Liver (tissue), 3 donors: ENCODE data around the gene GBGT1.

Experiments
- FOXA1 ChIP-seq: IDR thresholded peaks from 2 replicates; pipeline ENCODE4 v1.6.1; 2016; ENCODE audit warnings: antibody characterized with exemption
- FOXA2 ChIP-seq: IDR thresholded peaks from 2 replicates; pipeline ENCODE4 v1.6.1; 2016; ENCODE audit warnings: antibody characterized with exemption
- JUND ChIP-seq, 2 donors: IDR thresholded peaks; 2 replicates each; pipeline ENCODE4 v1.6.1; 2016; ENCODE audit warnings: antibody characterized with exemption in 2 of 2
- RAD21 ChIP-seq, 2 donors: IDR thresholded peaks; 2 replicates each; pipeline ENCODE4 v1.6.1; 2016; ENCODE audit warnings: antibody characterized with exemption in 2 of 2, mild to moderate bottlenecking in 2 of 2
- SP1 ChIP-seq: IDR thresholded peaks from 2 replicates; pipeline ENCODE4 v1.6.1; 2018; ENCODE audit warnings: antibody characterized with exemption, mild to moderate bottlenecking
- TAF1 ChIP-seq: conservative IDR thresholded peaks from 2 replicates; pipeline ENCODE4 v1.6.1; 2016; ENCODE audit warnings: antibody characterized with exemption, mild to moderate bottlenecking
- YY1 ChIP-seq: IDR thresholded peaks from 2 replicates; pipeline ENCODE4 v1.6.1; 2016; ENCODE audit warnings: antibody characterized with exemption, mild to moderate bottlenecking
- TF ChIP-seq, protein P1 (sequence below): fragments of 150-350 bp; IDR thresholded peaks from 2 replicates; pipeline ENCODE4 v1.5.1; 2017; ENCODE audit warnings: improper control_type of control experiment, low read depth, low read length; ENCODE audit not compliant: missing input control
- TF ChIP-seq, protein P2 (sequence below): IDR thresholded peaks from 2 replicates; pipeline ENCODE4 v1.6.1; 2016; ENCODE audit warnings: antibody characterized with exemption, mild to moderate bottlenecking
- donor health status: healthy.
- donor health status: healthy.

DNA sequence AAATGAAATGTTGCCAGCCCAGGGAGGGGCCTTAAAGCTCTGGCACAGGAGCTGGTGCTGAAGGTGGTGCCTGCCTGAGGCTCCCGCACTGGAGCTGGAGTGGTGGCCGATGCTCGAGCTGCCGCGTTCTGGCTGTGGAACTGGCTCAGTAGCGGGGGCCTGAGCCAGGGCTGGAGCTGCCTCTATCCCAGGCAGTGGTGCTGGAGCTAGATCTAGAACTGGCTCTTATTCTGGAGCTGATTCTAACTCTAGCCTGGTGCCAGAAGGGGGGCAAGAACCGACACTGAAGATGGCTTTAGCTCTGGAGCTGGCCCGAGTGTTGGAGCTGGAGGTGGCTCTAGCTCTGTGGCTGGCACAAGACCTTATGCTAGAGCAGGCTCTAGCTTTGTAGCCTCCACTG lies 26.1 kb upstream of the GBGT1 start:
- no peak for TF ChIP-seq FOXA2
- TF ChIP-seq JUND (IDR thresholded peaks at IDR 0.05) = no peak
- TF ChIP-seq, protein P1, sequence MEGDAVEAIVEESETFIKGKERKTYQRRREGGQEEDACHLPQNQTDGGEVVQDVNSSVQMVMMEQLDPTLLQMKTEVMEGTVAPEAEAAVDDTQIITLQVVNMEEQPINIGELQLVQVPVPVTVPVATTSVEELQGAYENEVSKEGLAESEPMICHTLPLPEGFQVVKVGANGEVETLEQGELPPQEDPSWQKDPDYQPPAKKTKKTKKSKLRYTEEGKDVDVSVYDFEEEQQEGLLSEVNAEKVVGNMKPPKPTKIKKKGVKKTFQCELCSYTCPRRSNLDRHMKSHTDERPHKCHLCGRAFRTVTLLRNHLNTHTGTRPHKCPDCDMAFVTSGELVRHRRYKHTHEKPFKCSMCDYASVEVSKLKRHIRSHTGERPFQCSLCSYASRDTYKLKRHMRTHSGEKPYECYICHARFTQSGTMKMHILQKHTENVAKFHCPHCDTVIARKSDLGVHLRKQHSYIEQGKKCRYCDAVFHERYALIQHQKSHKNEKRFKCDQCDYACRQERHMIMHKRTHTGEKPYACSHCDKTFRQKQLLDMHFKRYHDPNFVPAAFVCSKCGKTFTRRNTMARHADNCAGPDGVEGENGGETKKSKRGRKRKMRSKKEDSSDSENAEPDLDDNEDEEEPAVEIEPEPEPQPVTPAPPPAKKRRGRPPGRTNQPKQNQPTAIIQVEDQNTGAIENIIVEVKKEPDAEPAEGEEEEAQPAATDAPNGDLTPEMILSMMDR = no peak
- no peak for TF ChIP-seq YY1
- TF ChIP-seq, protein P2, sequence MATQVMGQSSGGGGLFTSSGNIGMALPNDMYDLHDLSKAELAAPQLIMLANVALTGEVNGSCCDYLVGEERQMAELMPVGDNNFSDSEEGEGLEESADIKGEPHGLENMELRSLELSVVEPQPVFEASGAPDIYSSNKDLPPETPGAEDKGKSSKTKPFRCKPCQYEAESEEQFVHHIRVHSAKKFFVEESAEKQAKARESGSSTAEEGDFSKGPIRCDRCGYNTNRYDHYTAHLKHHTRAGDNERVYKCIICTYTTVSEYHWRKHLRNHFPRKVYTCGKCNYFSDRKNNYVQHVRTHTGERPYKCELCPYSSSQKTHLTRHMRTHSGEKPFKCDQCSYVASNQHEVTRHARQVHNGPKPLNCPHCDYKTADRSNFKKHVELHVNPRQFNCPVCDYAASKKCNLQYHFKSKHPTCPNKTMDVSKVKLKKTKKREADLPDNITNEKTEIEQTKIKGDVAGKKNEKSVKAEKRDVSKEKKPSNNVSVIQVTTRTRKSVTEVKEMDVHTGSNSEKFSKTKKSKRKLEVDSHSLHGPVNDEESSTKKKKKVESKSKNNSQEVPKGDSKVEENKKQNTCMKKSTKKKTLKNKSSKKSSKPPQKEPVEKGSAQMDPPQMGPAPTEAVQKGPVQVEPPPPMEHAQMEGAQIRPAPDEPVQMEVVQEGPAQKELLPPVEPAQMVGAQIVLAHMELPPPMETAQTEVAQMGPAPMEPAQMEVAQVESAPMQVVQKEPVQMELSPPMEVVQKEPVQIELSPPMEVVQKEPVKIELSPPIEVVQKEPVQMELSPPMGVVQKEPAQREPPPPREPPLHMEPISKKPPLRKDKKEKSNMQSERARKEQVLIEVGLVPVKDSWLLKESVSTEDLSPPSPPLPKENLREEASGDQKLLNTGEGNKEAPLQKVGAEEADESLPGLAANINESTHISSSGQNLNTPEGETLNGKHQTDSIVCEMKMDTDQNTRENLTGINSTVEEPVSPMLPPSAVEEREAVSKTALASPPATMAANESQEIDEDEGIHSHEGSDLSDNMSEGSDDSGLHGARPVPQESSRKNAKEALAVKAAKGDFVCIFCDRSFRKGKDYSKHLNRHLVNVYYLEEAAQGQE = no peak
- TF ChIP-seq FOXA1 = no peak
- no peak for TF ChIP-seq RAD21 (IDR thresholded peaks at IDR 0.05)
- TF ChIP-seq TAF1 = no peak
- TF ChIP-seq SP1 = no peak
